HEK293T (cell line): ENCODE measurements around the gene AXIN1.

Experiments used
- CTCF ChIA-PET: fragments of 350-600 bp; formaldehyde crosslinking; extraction: SDS; loops from one replicate; lab custom pipeline; 2021; ENCODE audit warnings: antibody characterized with exemption, inconsistent platforms; lab: Yijun Ruan, JAX
- POLR2A ChIA-PET: fragments of 350-600 bp; formaldehyde crosslinking; extraction: SDS; loops from one replicate; lab custom pipeline; 2020; ENCODE audit warnings: antibody characterized with exemption, inconsistent platforms; lab: Yijun Ruan, JAX
- DNase-seq: peaks from one replicate; pipeline ENCODE4 v3.0.0; 2012; ENCODE audit warnings: mixed read lengths; ENCODE audit errors: extremely low spot score
- ARNT ChIP-seq: fragments of 450-650 bp; IDR thresholded peaks from 2 replicates; pipeline ENCODE4 v1.6.1; 2017; ENCODE audit warnings: mild to moderate bottlenecking
- BHLHE40 ChIP-seq: fragments of 450-650 bp; IDR thresholded peaks from 2 replicates; pipeline ENCODE4 v1.6.1; 2016; ENCODE audit warnings: mild to moderate bottlenecking, moderate library complexity, borderline replicate concordance
- CTBP1 ChIP-seq: fragments of 450-650 bp; IDR thresholded peaks from 2 replicates; pipeline ENCODE4 v1.6.1; 2016; ENCODE audit warnings: borderline replicate concordance
- ELF4 ChIP-seq: fragments of 450-650 bp; IDR thresholded peaks from 2 replicates; pipeline ENCODE4 v1.6.1; 2017; ENCODE audit warnings: antibody characterized with exemption
- FOXA1 ChIP-seq: fragments of 450-650 bp; IDR thresholded peaks from 2 replicates; pipeline ENCODE4 v1.6.1; 2016; ENCODE audit warnings: mild to moderate bottlenecking
- FOXK2 ChIP-seq: fragments of 450-650 bp; IDR thresholded peaks from 2 replicates; pipeline ENCODE4 v1.6.1; 2016; ENCODE audit warnings: mild to moderate bottlenecking
- FOXM1 ChIP-seq: fragments of 450-650 bp; IDR thresholded peaks from 2 replicates; pipeline ENCODE4 v1.6.1; 2017; ENCODE audit warnings: mild to moderate bottlenecking, borderline replicate concordance
- HDGF ChIP-seq: fragments of 450-650 bp; IDR thresholded peaks from 2 replicates; pipeline ENCODE4 v1.6.1; 2017; ENCODE audit warnings: antibody characterized with exemption, borderline replicate concordance
- L3MBTL2 ChIP-seq: fragments of 450-650 bp; conservative IDR thresholded peaks from 2 replicates; pipeline ENCODE4 v1.6.1; 2016; ENCODE audit warnings: mild to moderate bottlenecking
- LEF1 ChIP-seq: fragments of 450-650 bp; IDR thresholded peaks from 2 replicates; pipeline ENCODE4 v1.6.1; 2017; ENCODE audit warnings: mild to moderate bottlenecking, borderline replicate concordance
- NFRKB ChIP-seq: fragments of 450-650 bp; IDR thresholded peaks from 2 replicates; pipeline ENCODE4 v1.6.1; 2016; ENCODE audit warnings: mild to moderate bottlenecking, moderate library complexity
- SP1 ChIP-seq: fragments of 450-650 bp; IDR thresholded peaks from 2 replicates; pipeline ENCODE4 v1.6.1; 2017
- SUZ12 ChIP-seq: fragments of 450-650 bp; IDR thresholded peaks from 2 replicates; pipeline ENCODE4 v1.6.1; 2016; ENCODE audit warnings: mild to moderate bottlenecking
- TARDBP ChIP-seq: fragments of 450-650 bp; IDR thresholded peaks from 2 replicates; pipeline ENCODE4 v1.6.1; 2016
- ZNF384 ChIP-seq: fragments of 450-650 bp; IDR thresholded peaks from 2 replicates; pipeline ENCODE4 v1.6.1; 2016
- TF ChIP-seq, protein P1 (sequence below): fragments of 450-650 bp; IDR thresholded peaks from 2 replicates; pipeline ENCODE4 v1.6.1; 2016

AXIN1 gene

GRCh38 chr16:398561-399339, 46.2 kb upstream of the AXIN1 start:
- ChIA-PET POLR2A (interaction anchor here (0.9 to 1.4 kb wide), 2 partner anchors 10 to 25 kb away, joined by 4 to 5 read pairs; no protein-coding TSS in a partner anchor), CTCF (no interaction called here)
- no peak for TF ChIP-seq L3MBTL2
- no peak for TF ChIP-seq FOXA1
- TF ChIP-seq ARNT, result no peak
- no peak for TF ChIP-seq TARDBP
- no peak for TF ChIP-seq BHLHE40
- TF ChIP-seq ELF4, result no peak
- TF ChIP-seq SP1, result no peak
- no peak for TF ChIP-seq CTBP1
- TF ChIP-seq ZNF384, result no peak
- TF ChIP-seq FOXK2, result no peak
- no peak for TF ChIP-seq SUZ12
- no peak for TF ChIP-seq HDGF
- TF ChIP-seq FOXM1, result no peak
- TF ChIP-seq, protein P1, sequence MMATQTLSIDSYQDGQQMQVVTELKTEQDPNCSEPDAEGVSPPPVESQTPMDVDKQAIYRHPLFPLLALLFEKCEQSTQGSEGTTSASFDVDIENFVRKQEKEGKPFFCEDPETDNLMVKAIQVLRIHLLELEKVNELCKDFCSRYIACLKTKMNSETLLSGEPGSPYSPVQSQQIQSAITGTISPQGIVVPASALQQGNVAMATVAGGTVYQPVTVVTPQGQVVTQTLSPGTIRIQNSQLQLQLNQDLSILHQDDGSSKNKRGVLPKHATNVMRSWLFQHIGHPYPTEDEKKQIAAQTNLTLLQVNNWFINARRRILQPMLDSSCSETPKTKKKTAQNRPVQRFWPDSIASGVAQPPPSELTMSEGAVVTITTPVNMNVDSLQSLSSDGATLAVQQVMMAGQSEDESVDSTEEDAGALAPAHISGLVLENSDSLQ, result no peak
- no peak for TF ChIP-seq LEF1
- no peak for TF ChIP-seq NFRKB
- no peak for DNase-seq

DNA sequence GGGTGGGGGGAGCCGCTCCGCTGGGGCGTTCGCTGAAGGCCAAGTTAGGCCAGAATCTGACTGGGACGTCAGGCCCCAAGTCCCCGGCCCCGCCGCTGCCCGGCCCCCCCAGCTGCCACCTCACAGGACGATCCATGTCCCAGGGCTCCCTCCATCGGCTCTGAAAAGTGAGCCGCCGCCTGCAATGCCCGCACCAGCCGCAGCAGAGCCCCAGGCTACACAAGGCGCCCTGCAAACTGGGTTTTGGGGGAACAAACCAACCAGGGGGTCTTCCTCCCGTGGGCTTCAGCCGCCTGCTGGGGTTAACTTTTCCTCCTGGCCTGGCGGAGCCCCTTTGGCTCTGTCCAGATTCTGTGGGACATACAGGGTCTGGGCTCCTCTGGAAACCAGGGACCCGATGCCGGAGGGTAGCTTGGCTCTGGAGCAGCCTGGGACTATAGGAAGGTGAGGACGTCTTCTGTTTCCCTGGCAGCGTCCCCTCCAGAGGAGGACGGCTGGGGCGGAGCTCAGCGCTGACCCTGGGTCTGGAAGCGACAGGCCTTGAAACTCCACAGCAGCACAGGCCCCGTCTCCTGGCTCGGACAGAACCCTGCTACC, 45.3 kb upstream of the AXIN1 start:
- DNase-seq, result peak; percentile 49
- TF ChIP-seq NFRKB (no peak), FOXM1 (no peak), ZNF384 (no peak), CTBP1 (no peak), ELF4 (no peak), L3MBTL2 (no peak), ARNT (no peak), LEF1 (no peak), TARDBP (no peak), HDGF (no peak), SUZ12 (no peak), FOXA1 (no peak), SP1 (no peak)
- TF ChIP-seq, protein P1, result no peak
- ChIA-PET POLR2A (interaction anchor here (0.9 to 1.4 kb wide), 2 partner anchors 9 to 26 kb away, joined by 4 to 5 read pairs; no protein-coding TSS in a partner anchor), CTCF (no interaction called here)

DNA sequence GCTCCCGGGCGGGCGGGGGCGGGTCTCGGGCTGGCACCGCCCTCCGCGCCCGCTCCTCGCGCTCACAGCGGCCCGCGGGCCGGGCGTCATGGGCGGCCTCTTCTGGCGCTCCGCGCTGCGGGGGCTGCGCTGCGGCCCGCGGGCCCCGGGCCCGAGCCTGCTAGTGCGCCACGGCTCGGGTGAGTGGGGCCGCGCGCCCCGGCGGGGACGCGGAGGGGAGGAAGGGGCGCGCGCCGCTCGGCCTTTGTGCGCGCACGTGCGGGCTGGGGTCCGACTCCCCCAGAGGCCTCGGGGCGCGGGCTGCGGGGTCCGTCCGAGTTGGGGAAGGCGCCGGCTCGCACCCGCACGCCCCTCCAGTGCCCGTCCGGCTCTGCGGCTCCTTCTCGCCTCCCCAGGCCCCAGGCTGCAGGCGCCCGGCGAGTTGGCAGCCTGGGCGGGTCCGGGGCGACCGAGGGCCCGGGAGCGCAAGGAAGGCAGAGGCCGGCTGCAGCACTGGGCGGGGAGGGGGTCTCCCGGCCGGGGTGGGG, 44.7 kb upstream of the AXIN1 start, which contains the start of gene NME4:
Gene NME4 (plus strand): TSS at position 65 of the 527 bp plus-strand sequence. CDS start 24 bp downstream, at position 89.
- ChIA-PET POLR2A (interaction anchor here (1.0 kb wide), 1 partner anchor 29 kb away, joined by 3 read pairs; no protein-coding TSS in a partner anchor), CTCF (no interaction called here)
- TF ChIP-seq HDGF (no peak), LEF1 (no peak), SUZ12 (no peak), BHLHE40 (no peak), FOXM1 (no peak), TARDBP (no peak), NFRKB (no peak), ELF4 (no peak), SP1 (no peak), L3MBTL2 (no peak), ZNF384 (no peak), CTBP1 (no peak), FOXK2 (no peak), ARNT (no peak), FOXA1 (no peak)
- TF ChIP-seq, protein P1, result no peak
- DNase-seq, result peak; percentile 56

DNA sequence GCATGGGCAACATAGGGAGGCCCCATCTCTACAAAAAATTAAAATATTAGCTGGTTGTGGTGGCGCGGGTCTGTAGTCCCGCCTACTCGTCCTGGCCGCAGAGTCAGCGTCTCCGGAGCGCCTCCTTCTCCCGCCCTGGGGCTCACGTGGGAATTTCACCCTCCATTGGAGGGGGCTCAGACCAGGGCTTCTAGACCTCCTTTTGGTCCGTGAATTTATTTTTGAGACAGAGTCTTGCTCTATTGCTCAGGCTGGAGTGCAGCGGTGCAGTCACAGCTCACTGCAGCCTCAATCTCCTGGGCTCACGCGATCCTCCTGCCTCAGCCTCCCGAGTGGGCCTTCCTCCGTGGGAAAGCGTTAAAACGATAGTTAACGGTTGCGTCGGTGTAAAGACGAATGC, 44.1 kb upstream of the AXIN1 start:
- DNase-seq, result peak; percentile 60
- TF ChIP-seq FOXM1 (no peak), TARDBP (peak; percentile 85), L3MBTL2 (peak; percentile 78)
- CTCF ChIA-PET, result no interaction called here
- POLR2A ChIA-PET, result interaction anchor here (1.0 kb wide), 1 partner anchor 30 kb away, joined by 3 read pairs; no protein-coding TSS in a partner anchor

- no peak for DNase-seq
- POLR2A ChIA-PET, result interaction anchor here (1.0 kb wide), 1 partner anchor 30 kb away, joined by 3 read pairs; no protein-coding TSS in a partner anchor
- CTCF ChIA-PET, result no interaction called here
- TF ChIP-seq CTBP1 (no peak), LEF1 (no peak), FOXA1 (no peak), L3MBTL2 (no peak)
Observed at GRCh38 chr16:396199-396598, 43.7 kb upstream of the AXIN1 start.
